Stimulated activated naive CD8-positive, alpha-beta T cell treated with anti-CD3 and anti-CD28 coated beads, Interleukin-15, Interleukin-2, amounts not matched to agents 100 ng/mL and 50 ng/mL, for 24 hours (primary cell): ENCODE results near the gene KLF11.
A peak's percentile ranks its signal among the peaks of the same experiment; 100 is the strongest.

ENCODE experiments used
- H3K27ac Mint-ChIP-seq: one replicate; pipeline ENCODE4 v1.8.0; 2021; ENCODE audit warnings: mild to moderate bottlenecking, mixed read lengths
- H3K27me3 Mint-ChIP-seq: one replicate; pipeline ENCODE4 v1.8.0; 2021; ENCODE audit warnings: mixed read lengths
- H3K36me3 Mint-ChIP-seq: one replicate; pipeline ENCODE4 v1.8.0; 2021; ENCODE audit warnings: low read depth, mixed read lengths
- H3K4me1 Mint-ChIP-seq: one replicate; pipeline ENCODE4 v1.8.0; 2021; ENCODE audit warnings: low read depth, mixed read lengths
- H3K4me3 Mint-ChIP-seq: one replicate; pipeline ENCODE4 v1.8.0; 2021; ENCODE audit warnings: mild to moderate bottlenecking, mixed read lengths
- H3K9me3 Mint-ChIP-seq: one replicate; pipeline ENCODE4 v1.8.0; 2021; ENCODE audit warnings: mixed read lengths

KLF11 gene

DNA sequence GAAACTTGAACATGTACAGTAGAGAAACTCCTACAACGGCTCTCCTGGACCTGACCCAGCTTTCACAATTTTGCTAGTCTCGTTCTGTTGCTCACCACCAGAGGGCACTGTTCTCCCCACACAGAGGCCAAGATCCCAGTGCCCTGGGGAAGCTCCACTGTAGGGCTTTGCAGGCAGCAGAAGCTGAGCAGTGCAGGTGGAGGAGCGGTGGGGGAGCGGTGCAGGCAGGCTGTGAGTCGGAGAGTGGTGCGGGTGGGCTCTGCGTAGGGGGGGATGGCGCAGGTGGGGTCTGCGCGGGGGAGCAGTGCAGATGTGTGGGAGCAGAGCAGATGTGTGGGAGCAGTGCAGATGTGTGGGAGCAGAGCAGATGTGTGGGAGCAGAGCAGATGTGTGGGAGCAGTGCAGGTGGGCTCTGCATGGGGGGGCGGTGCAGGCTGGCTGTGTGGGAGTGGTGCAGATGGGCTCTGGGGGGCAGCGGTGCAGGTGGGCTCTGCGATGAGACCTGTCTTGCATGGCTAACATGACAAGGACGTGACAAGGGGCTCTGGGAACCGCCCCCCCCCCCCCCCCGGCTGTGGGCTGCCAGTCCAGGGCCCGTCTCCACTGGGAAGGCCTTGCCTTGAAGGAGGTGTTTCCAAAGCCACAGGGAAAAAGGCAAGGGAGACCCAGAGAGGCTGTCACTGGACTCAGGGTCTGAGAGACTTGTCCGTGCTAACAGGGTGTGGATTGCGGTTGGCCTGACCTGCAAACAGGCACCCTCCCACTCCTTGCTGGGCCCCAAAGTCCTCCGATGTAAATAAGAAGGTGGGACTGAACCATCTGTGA is 29.5 kb downstream of the KLF11 start:
- no peak overlapping the region for H3K27ac Mint-ChIP-seq
- no peaks in the 10 kb centered on the region for H3K36me3 Mint-ChIP-seq
- H3K9me3 Mint-ChIP-seq: peaks cover 3% of the 10 kb centered on the region
- H3K27me3 Mint-ChIP-seq: peaks cover 53% of the 10 kb centered on the region
- no peak overlapping the region for H3K4me3 Mint-ChIP-seq
- peaks cover 6% of the 10 kb centered on the region for H3K4me1 Mint-ChIP-seq

DNA sequence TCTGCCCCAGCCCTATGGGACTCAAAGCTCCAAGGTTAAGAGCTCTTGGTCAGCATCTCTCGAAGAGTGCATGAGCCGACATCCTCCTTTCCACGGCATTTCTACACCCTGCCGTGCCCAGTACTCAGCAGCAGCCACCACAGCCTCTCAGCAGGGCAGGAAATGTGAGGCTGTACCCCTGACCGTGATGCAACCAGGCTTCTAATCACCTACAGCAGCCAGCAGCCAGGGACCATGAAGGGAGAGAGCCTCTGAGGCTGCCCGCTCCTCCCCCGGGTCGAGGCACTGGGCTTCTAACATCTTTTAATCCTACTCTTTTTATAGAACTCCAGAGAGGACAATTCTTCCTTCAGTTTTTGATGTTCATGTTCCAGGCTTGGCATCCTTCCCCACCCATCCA is 30.4 kb downstream of the KLF11 start:
- Mint-ChIP-seq H3K27me3 (peaks cover 62% of the 10 kb centered on the region), H3K4me3 (no peak overlapping the region), H3K9me3 (no peaks in the 10 kb centered on the region), H3K36me3 (no peaks in the 10 kb centered on the region), H3K4me1 (peaks cover 6% of the 10 kb centered on the region), H3K27ac (no peak overlapping the region)

GRCh38 chr2:10075101-10075500 is 31.8 kb downstream of the KLF11 start:
- H3K4me3 Mint-ChIP-seq: no peak overlapping the region
- H3K9me3 Mint-ChIP-seq: no peaks in the 10 kb centered on the region
- no peaks in the 10 kb centered on the region for H3K36me3 Mint-ChIP-seq
- H3K27me3 Mint-ChIP-seq: peaks cover 69% of the 10 kb centered on the region
- peaks cover 13% of the 10 kb centered on the region for H3K4me1 Mint-ChIP-seq
- no peak overlapping the region for H3K27ac Mint-ChIP-seq

- peaks cover 16% of the 10 kb centered on the region for H3K4me1 Mint-ChIP-seq
Measured at GRCh38 chr2:10075571-10076209, 32.3 kb downstream of the KLF11 start.

GRCh38 chr2:10076511-10076910 is 33.2 kb downstream of the KLF11 start:
- H3K9me3 Mint-ChIP-seq: no peaks in the 10 kb centered on the region
- H3K4me3 Mint-ChIP-seq: no peak overlapping the region
- H3K36me3 Mint-ChIP-seq: no peaks in the 10 kb centered on the region
- H3K4me1 Mint-ChIP-seq: peaks cover 23% of the 10 kb centered on the region
- H3K27me3 Mint-ChIP-seq: peaks cover 75% of the 10 kb centered on the region
- H3K27ac Mint-ChIP-seq: no peak overlapping the region

More at GRCh38 chr2:10075571-10076209, 32.3 kb downstream of the KLF11 start:
- no peaks in the 10 kb centered on the region for H3K9me3 Mint-ChIP-seq
- no peak overlapping the region for H3K4me3 Mint-ChIP-seq
- H3K27ac Mint-ChIP-seq: no peak overlapping the region
- no peaks in the 10 kb centered on the region for H3K36me3 Mint-ChIP-seq
- peaks cover 69% of the 10 kb centered on the region for H3K27me3 Mint-ChIP-seq

GRCh38 chr2:10076988-10077527 is 33.7 kb downstream of the KLF11 start:
- H3K36me3 Mint-ChIP-seq: no peaks in the 10 kb centered on the region
- no peaks in the 10 kb centered on the region for H3K9me3 Mint-ChIP-seq
- peaks cover 76% of the 10 kb centered on the region for H3K27me3 Mint-ChIP-seq
- H3K27ac Mint-ChIP-seq: no peak overlapping the region
- no peak overlapping the region for H3K4me3 Mint-ChIP-seq
- H3K4me1 Mint-ChIP-seq: peaks cover 23% of the 10 kb centered on the region

GRCh38 chr2:10078001-10078400 is 34.7 kb downstream of the KLF11 start:
- Mint-ChIP-seq H3K4me1 (peaks cover 18% of the 10 kb centered on the region), H3K9me3 (no peaks in the 10 kb centered on the region), H3K27ac (no peak overlapping the region), H3K36me3 (no peaks in the 10 kb centered on the region), H3K27me3 (peaks cover 78% of the 10 kb centered on the region), H3K4me3 (no peak overlapping the region)

DNA sequence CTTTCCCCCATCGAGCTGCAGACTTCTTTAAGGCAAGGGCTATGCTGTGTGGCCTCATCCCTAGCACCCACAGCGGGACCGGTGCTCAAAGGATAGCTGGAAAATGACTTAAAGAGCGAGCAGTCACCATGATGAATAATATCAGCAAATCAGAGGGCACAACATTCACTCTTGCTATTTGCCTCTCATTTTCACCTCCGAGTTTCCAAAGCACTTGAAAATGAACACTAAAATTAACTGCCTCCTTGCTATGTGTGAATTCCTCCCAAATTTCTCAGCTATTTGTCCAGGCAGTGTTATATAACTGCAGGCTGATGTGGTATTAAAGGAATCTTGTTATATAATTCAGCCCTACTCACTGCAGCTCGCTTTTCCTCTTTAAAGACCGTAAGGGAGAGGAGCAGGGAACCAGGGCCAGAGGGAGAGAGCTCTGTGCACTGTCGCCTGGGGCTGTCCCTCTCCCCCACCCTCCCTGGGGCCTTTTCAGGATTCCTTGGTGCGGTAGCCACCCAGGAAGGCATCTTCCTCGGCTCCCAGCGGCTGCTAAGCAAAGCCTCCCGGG is 35.4 kb downstream of the KLF11 start:
- peak overlapping the region; percentile 80 for H3K4me3 Mint-ChIP-seq
- H3K9me3 Mint-ChIP-seq: no peaks in the 10 kb centered on the region
- no peaks in the 10 kb centered on the region for H3K36me3 Mint-ChIP-seq
- peaks cover 79% of the 10 kb centered on the region for H3K27me3 Mint-ChIP-seq
- peaks cover 26% of the 10 kb centered on the region for H3K4me1 Mint-ChIP-seq
- no peak overlapping the region for H3K27ac Mint-ChIP-seq

GRCh38 chr2:10079266-10079869 is 36.0 kb downstream of the KLF11 start:
- H3K36me3 Mint-ChIP-seq: no peaks in the 10 kb centered on the region
- no peaks in the 10 kb centered on the region for H3K9me3 Mint-ChIP-seq
- H3K4me3 Mint-ChIP-seq: peak overlapping the region; percentile 80
- H3K4me1 Mint-ChIP-seq: peaks cover 32% of the 10 kb centered on the region
- H3K27me3 Mint-ChIP-seq: peaks cover 80% of the 10 kb centered on the region
- no peak overlapping the region for H3K27ac Mint-ChIP-seq

DNA sequence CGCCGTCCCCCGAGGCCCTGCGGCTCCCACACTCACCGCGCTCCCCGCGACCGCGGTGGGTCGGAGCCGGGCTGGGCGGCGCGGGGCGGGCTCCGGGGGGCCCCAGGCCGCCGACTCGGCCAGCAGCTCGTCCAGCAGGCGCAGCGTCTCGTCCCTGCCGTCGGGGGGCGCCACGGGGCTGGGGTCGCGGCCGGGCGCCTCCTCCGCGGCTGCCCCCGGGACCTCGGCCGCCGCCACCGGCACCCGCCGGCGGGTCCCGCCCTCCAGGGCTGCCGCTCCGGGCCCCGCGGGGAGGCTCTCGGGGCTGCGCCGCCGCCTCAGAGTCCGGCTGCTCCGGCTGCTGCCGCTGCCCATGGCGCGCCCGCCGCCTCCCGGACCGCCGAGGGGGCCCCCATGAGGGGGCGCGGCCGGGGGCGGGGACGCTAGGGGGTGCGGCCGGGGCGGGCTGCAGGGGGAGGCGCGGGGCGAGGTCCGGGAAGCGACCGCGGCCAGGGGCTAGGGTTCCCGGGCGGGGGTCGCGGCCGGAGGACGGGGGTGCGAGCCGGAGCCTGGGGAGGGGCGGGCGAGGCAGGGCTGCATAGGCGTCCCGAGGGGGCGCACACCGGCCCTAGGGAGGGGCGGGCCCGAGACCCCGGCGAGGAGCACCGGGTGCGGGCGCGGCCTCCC is 36.7 kb downstream of the KLF11 start, which contains the start of gene CYS1:
Gene CYS1, minus strand, starts transcription at position 542 of the 666 bp plus-strand sequence. Its CDS starts 188 bp downstream, at position 354.
- Mint-ChIP-seq H3K36me3 (no peaks in the 10 kb centered on the region), H3K4me3 (peak within 1 kb of the TSS; percentile 80), H3K9me3 (no peaks in the 10 kb centered on the region), H3K27ac (peak within 1 kb of the TSS; percentile 46), H3K4me1 (peaks cover 35% of the 10 kb centered on the region), H3K27me3 (peaks cover 78% of the 10 kb centered on the region)

GRCh38 chr2:10080536-10081304 is 37.4 kb downstream of the KLF11 start:
- Mint-ChIP-seq H3K36me3 (no peaks in the 10 kb centered on the region), H3K27me3 (peaks cover 78% of the 10 kb centered on the region), H3K27ac (peak overlapping the region; percentile 46), H3K9me3 (no peaks in the 10 kb centered on the region), H3K4me1 (peaks cover 35% of the 10 kb centered on the region), H3K4me3 (peak overlapping the region; percentile 70)

DNA sequence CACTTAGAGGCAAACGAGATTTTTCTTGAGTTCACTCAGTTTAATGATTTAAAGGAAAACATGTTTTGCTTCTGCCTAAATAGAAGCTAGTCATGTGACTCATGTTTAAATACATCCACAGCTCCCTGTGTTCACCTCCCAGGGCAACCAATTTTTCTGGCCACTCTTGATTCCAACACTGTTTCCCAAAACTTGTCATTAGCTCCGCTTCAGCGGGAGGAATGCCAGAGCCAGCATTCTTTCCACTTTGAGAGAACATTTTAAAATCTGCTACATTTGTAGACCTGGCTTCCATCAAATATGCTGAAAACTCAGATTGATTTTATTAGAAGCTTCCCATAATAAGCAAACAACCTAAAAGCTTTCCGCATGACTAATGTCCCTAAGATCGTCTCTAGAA is 39.7 kb downstream of the KLF11 start:
- Mint-ChIP-seq H3K27ac (no peak overlapping the region), H3K27me3 (peaks cover 70% of the 10 kb centered on the region), H3K9me3 (no peaks in the 10 kb centered on the region), H3K4me3 (no peak overlapping the region), H3K4me1 (peaks cover 35% of the 10 kb centered on the region), H3K36me3 (no peaks in the 10 kb centered on the region)

DNA sequence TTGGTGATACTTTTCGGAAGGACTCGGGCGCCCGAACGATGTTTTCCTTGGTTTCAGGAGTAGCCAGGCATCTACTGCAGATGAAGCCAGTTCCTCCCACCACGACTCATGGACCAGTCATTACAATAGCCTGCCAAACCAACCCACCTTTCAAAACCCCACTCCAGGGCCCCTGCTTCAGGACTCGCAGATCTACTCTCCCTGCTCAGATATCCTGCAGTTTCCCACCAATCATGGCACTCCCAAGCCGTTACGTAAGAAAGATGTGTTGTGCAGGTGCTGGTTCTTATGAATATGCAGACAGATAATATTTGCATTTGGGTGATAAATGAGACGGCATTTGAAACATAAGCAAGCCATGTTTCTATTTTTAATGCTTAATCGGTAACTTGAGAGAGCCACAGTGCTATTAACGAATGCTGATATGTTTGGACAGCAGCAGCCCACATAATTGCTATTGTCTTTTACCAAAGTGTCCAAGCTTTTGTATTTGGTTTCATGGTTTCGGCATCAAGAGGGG is 40.4 kb downstream of the KLF11 start:
- H3K27ac Mint-ChIP-seq: no peak overlapping the region
- H3K9me3 Mint-ChIP-seq: no peaks in the 10 kb centered on the region
- no peak overlapping the region for H3K4me3 Mint-ChIP-seq
- H3K4me1 Mint-ChIP-seq: peaks cover 34% of the 10 kb centered on the region
- H3K27me3 Mint-ChIP-seq: peaks cover 70% of the 10 kb centered on the region
- H3K36me3 Mint-ChIP-seq: no peaks in the 10 kb centered on the region
